Measurements from ENCODE around the gene TARBP1.

- TF ChIP-seq CTCF (conservative IDR thresholded peaks at IDR 0.05; ENCODE audit: low read length) (no peak), EZH2phosphoT487 (IDR thresholded peaks at IDR 0.05; ENCODE audit: borderline replicate concordance, low read depth, low read length) (no peak)
Measured at GRCh38 chr1:234406871-234407270, 72.1 kb downstream of the TARBP1 start.

Data from OCI-LY7 (cell line).